Neural progenitor cell (in vitro differentiated cells): ENCODE data around the gene COPB1. TPM values are rescaled to one million over a fixed set of nuclear protein-coding genes. Genes with fewer than 3 reads are reported as not detected.

Source experiments
- DNase-seq: peaks from one replicate; pipeline ENCODE4 v3.0.0-alpha.2; 2016; ENCODE audit warnings: low spot score
- H2AFZ ChIP-seq: fragments of 200-600 bp; sonication (generic); replicated peaks from 2 replicates; pipeline ENCODE4 v1.6.1; 2016; ENCODE audit warnings: antibody characterized with exemption
- H3F3A ChIP-seq: fragments of 200-600 bp; sonication (generic); 2 replicates; pipeline ENCODE4 v1.6.1; 2016; ENCODE audit warnings: antibody characterized with exemption, low read depth
- H3K27ac ChIP-seq: fragments of 200-600 bp; sonication (generic); 2 replicates; pipeline ENCODE4 v1.5.1; 2016; ENCODE audit warnings: mild to moderate bottlenecking
- H3K27me3 ChIP-seq: fragments of 200-600 bp; sonication (generic); 2 replicates; pipeline ENCODE4 v1.6.1; 2016; ENCODE audit warnings: mild to moderate bottlenecking, moderate library complexity
- H3K36me3 ChIP-seq: fragments of 200-600 bp; sonication (generic); 2 replicates; pipeline ENCODE4 v1.5.1; 2016
- H3K4me1 ChIP-seq: fragments of 200-600 bp; sonication (generic); 2 replicates; pipeline ENCODE4 v1.6.1; 2016; ENCODE audit warnings: mixed run types
- H3K4me2 ChIP-seq: fragments of 200-600 bp; sonication (generic); 2 replicates; pipeline ENCODE4 v1.6.1; 2016
- H3K4me3 ChIP-seq: fragments of 200-600 bp; sonication (generic); 2 replicates; pipeline ENCODE4 v1.5.1; 2016
- H3K79me2 ChIP-seq: fragments of 200-600 bp; sonication (generic); 2 replicates; pipeline ENCODE4 v1.6.1; 2016; ENCODE audit warnings: low read depth
- H3K9ac ChIP-seq: fragments of 200-600 bp; sonication (generic); 2 replicates; pipeline ENCODE4 v1.6.1; 2016
- H3K9me3 ChIP-seq: fragments of 200-600 bp; sonication (generic); 2 replicates; pipeline ENCODE4 v1.5.1; 2016; ENCODE audit warnings: low read depth
- H4K20me1 ChIP-seq: fragments of 200-600 bp; sonication (generic); 2 replicates; pipeline ENCODE4 v1.6.1; 2016; ENCODE audit warnings: low read depth
- H3K27ac Mint-ChIP-seq: 3 replicates; pipeline ENCODE4 v1.8.0; 2021; ENCODE audit warnings: mixed read lengths
- H3K27me3 Mint-ChIP-seq: 2 replicates; pipeline ENCODE4 v1.8.0; 2022; ENCODE audit warnings: low read depth, mild to moderate bottlenecking, inconsistent platforms, moderate library complexity, mixed read lengths; ENCODE audit not compliant: insufficient read depth
- H3K36me3 Mint-ChIP-seq: 3 replicates; pipeline ENCODE4 v1.8.0; 2021; ENCODE audit warnings: mixed read lengths
- H3K4me1 Mint-ChIP-seq: 3 replicates; pipeline ENCODE4 v1.8.0; 2021; ENCODE audit warnings: mixed read lengths
- H3K4me3 Mint-ChIP-seq: 3 replicates; pipeline ENCODE4 v1.8.0; 2021; ENCODE audit warnings: mild to moderate bottlenecking, moderate library complexity, mixed read lengths
- H3K9me3 Mint-ChIP-seq: 3 replicates; pipeline ENCODE4 v1.8.0; 2020; ENCODE audit warnings: mixed read lengths
- CTCF ChIP-seq: fragments of 200-600 bp; sonication (generic); IDR thresholded peaks from 2 replicates; pipeline ENCODE4 v1.5.1; 2017; ENCODE audit warnings: antibody characterized with exemption, mild to moderate bottlenecking
- EZH2 ChIP-seq: fragments of 200-600 bp; sonication (generic); IDR thresholded peaks from 2 replicates; pipeline ENCODE4 v1.6.1; 2017; ENCODE audit warnings: antibody characterized with exemption, mild to moderate bottlenecking, moderate library complexity
- EZH2phosphoT487 ChIP-seq: fragments of 200-600 bp; sonication (generic); IDR thresholded peaks from 2 replicates; pipeline ENCODE4 v1.6.1; 2017; ENCODE audit warnings: antibody characterized with exemption
- total RNA-seq: library from RNA; depleted of rRNA; stranded (reverse); fragments of >200 nt; gene quantifications from 2 replicates; pipeline ENCODE4 v1.2.3, GENCODE V29; 2015; ENCODE audit warnings: low replicate concordance

The COPB1 gene
- total RNA-seq, 1 donor from 2014 or later = 212 TPM

DNA sequence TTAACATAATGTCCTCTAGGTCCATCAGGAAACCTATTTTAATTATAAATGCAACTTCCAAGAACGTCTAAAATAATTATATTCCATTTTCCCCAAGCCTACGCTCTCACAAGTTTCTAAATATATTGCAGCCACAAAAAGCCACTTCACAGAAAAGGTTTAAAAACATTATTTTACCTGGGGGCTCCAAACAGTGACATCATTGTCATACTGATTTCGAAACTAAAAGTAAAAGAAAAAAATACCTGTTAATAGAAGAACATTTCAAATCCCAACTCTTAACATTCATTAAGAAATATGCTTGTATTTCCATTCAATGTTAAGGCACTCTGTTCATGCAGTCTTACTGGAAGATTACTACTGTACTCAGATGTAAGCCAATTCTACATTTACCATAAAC, 19.2 kb upstream of the COPB1 start:
- Histone ChIP-seq H4K20me1 (no peaks in the 10 kb centered on the region), H3F3A (peaks cover 7% of the 10 kb centered on the region), H3K4me2 (peak overlapping the region; percentile 86), H3K4me3 (peak overlapping the region; percentile 90), H3K27ac (no peak overlapping the region), H3K36me3 (peaks cover 10% of the 10 kb centered on the region), H3K4me1 (peaks cover 7% of the 10 kb centered on the region), H3K9me3 (no peaks in the 10 kb centered on the region), H3K9ac (peak overlapping the region; percentile 92), H2AFZ (no peak overlapping the region), H3K79me2 (peaks cover 28% of the 10 kb centered on the region), H3K27me3 (no peaks in the 10 kb centered on the region)
- Mint-ChIP-seq H3K27me3 (no peaks in the 10 kb centered on the region), H3K27ac (no peak overlapping the region), H3K4me1 (peaks cover 18% of the 10 kb centered on the region), H3K9me3 (no peaks in the 10 kb centered on the region), H3K4me3 (peak overlapping the region; percentile 94), H3K36me3 (peaks cover 16% of the 10 kb centered on the region)
- no peak for DNase-seq
- TF ChIP-seq CTCF (no peak), EZH2 (no peak), EZH2phosphoT487 (no peak)

DNA sequence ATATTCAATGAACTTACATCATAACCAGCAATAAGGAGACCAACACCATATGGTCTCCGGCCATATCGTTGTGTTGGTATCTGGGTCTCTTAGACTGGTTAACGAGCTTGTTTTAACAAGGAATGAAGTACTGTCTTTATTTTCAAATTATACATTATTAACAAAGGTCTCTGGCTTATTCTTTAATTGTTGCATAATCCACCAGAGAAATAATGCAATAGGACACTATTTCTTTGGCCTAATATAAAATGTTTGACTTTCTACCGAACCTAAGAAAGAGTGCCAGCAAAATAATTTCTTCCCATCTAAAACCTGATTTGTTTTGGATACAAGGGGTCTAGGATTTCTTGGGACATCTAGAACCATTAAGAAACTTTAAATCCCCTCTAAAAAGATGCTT, 14.2 kb upstream of the COPB1 start:
- Mint-ChIP-seq H3K9me3 (no peaks in the 10 kb centered on the region), H3K27me3 (no peaks in the 10 kb centered on the region), H3K36me3 (peaks cover 38% of the 10 kb centered on the region), H3K27ac (no peak overlapping the region), H3K4me1 (peaks cover 5% of the 10 kb centered on the region), H3K4me3 (no peak overlapping the region)
- Histone ChIP-seq H4K20me1 (no peaks in the 10 kb centered on the region), H3K9me3 (no peaks in the 10 kb centered on the region), H3K79me2 (peaks cover 14% of the 10 kb centered on the region), H3K27ac (no peak overlapping the region), H3K9ac (no peak overlapping the region), H3K36me3 (peaks cover 35% of the 10 kb centered on the region), H3K4me1 (peaks cover 3% of the 10 kb centered on the region), H3K4me3 (no peak overlapping the region), H2AFZ (no peak overlapping the region), H3K27me3 (no peaks in the 10 kb centered on the region), H3F3A (no peaks in the 10 kb centered on the region), H3K4me2 (no peak overlapping the region)
- DNase-seq = no peak
- TF ChIP-seq CTCF (no peak), EZH2phosphoT487 (no peak), EZH2 (no peak)

DNA sequence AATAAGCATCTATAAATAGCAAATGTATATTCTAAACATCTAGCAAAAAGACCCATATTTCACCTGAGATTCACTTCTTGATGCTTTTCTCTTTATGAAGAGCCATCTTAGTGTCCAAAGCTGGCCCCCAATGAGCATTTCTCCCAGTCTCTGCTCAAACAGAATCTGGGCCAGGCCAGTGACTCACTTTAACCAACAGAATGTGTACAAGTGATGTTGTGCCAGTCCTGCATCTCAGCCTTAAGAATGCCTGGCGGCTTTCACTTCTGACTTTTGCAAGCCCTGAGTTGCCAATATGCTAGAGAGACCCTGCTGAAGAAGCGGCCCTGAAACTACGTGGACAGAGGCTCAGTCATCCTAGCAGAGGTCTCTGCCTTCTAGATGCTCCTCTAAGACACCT, 6.9 kb upstream of the COPB1 start:
- Histone ChIP-seq H3K36me3 (peaks cover 32% of the 10 kb centered on the region), H3K4me1 (no peaks in the 10 kb centered on the region)
- DNase-seq = no peak

More for the DNA sequence above, 6.9 kb upstream of the COPB1 start:
- Histone ChIP-seq H4K20me1 (no peaks in the 10 kb centered on the region), H3K4me2 (no peak overlapping the region), H3K9me3 (no peaks in the 10 kb centered on the region), H2AFZ (no peak overlapping the region), H3F3A (peaks cover 5% of the 10 kb centered on the region), H3K9ac (no peak overlapping the region), H3K27ac (no peak overlapping the region), H3K27me3 (no peaks in the 10 kb centered on the region), H3K4me3 (no peak overlapping the region), H3K79me2 (no peaks in the 10 kb centered on the region)
- Mint-ChIP-seq H3K27me3 (no peaks in the 10 kb centered on the region), H3K4me1 (no peaks in the 10 kb centered on the region), H3K9me3 (no peaks in the 10 kb centered on the region), H3K36me3 (peaks cover 36% of the 10 kb centered on the region), H3K4me3 (no peak overlapping the region), H3K27ac (no peak overlapping the region)
- TF ChIP-seq CTCF = no peak
- TF ChIP-seq EZH2 = no peak
- no peak for TF ChIP-seq EZH2phosphoT487
